Esophagus squamous epithelium (tissue), 4 donors: ENCODE results near the gene NOS2.

Experiments used
- POLR2A ChIP-seq, 4 donors: fragments of 450-650 bp; IDR thresholded peaks; one replicate each; pipeline ENCODE4 v1.6.1; 2017; ENCODE audit warnings: antibody characterized with exemption in 4 of 4, mild to moderate bottlenecking in 4 of 4, moderate library complexity in 3 of 4
- TF ChIP-seq, protein P1 (sequence below), 6 experiments: fragments of 450-650 bp in 4 of 6; fragments of 200-600 bp in 2 of 6; sonication (generic) in 2 of 6; IDR thresholded peaks; one replicate each; pipeline ENCODE4 v1.5.1; 2016 to 2019; ENCODE audit warnings: antibody characterized with exemption in 6 of 6, mild to moderate bottlenecking in 4 of 6, moderate library complexity in 4 of 6

DNA sequence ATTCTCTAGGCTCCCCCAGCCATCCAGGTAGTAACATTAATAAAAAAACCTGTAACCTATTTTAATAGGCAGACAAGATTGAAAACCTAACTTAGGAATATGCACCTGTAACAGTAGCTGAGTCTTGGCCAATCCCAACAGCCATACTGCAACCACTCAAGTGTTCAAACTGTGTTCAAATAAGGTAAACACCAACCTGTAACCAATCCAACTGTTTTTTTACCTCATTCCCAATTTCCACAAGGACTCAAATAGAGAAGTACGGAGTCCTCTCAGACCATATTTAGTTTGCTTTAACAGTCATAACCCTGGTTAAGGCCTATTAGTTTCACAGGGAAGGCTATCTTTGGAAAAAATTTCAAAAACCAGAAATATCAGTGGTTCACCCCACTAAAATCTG is 40.4 kb upstream of the NOS2 start:
- TF ChIP-seq POLR2A (IDR thresholded peaks at IDR 0.05) = no peak
- TF ChIP-seq, protein P1, sequence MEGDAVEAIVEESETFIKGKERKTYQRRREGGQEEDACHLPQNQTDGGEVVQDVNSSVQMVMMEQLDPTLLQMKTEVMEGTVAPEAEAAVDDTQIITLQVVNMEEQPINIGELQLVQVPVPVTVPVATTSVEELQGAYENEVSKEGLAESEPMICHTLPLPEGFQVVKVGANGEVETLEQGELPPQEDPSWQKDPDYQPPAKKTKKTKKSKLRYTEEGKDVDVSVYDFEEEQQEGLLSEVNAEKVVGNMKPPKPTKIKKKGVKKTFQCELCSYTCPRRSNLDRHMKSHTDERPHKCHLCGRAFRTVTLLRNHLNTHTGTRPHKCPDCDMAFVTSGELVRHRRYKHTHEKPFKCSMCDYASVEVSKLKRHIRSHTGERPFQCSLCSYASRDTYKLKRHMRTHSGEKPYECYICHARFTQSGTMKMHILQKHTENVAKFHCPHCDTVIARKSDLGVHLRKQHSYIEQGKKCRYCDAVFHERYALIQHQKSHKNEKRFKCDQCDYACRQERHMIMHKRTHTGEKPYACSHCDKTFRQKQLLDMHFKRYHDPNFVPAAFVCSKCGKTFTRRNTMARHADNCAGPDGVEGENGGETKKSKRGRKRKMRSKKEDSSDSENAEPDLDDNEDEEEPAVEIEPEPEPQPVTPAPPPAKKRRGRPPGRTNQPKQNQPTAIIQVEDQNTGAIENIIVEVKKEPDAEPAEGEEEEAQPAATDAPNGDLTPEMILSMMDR (IDR thresholded peaks at IDR 0.05) = no peak
